IMR-90 (cell line): ENCODE results near the gene PZP.

Source experiments
- BHLHE40 ChIP-seq: fragments of 150-350 bp; IDR thresholded peaks from 2 replicates; pipeline ENCODE4 v1.6.1; 2016; ENCODE audit warnings: mild to moderate bottlenecking, low read depth, low read length
- CEBPB ChIP-seq: IDR thresholded peaks from 2 replicates; pipeline ENCODE4 v1.6.1; 2012; ENCODE audit warnings: low read depth, low read length, improper control_type of control experiment
- CHD1 ChIP-seq: IDR thresholded peaks from 2 replicates; pipeline ENCODE4 v1.6.1; 2012; ENCODE audit warnings: low read depth, low read length, improper control_type of control experiment
- FOS ChIP-seq: fragments of 150-350 bp; IDR thresholded peaks from 2 replicates; pipeline ENCODE4 v1.6.1; 2016; ENCODE audit warnings: low read depth, low read length
- MAFK ChIP-seq: IDR thresholded peaks from 2 replicates; pipeline ENCODE4 v1.6.1; 2012; ENCODE audit warnings: low read depth, low read length, improper control_type of control experiment
- POLR2A ChIP-seq: IDR thresholded peaks from 2 replicates; pipeline ENCODE4 v1.6.1; 2012; ENCODE audit warnings: mild to moderate bottlenecking, low read depth, low read length
- RAD21 ChIP-seq: IDR thresholded peaks from 2 replicates; pipeline ENCODE4 v1.6.1; 2012; ENCODE audit warnings: low read length, improper control_type of control experiment
- SMC3 ChIP-seq: fragments of 150-350 bp; IDR thresholded peaks from 2 replicates; pipeline ENCODE4 v1.6.1; 2016; ENCODE audit warnings: low read depth, mild to moderate bottlenecking, antibody characterized with exemption, low read length, moderate library complexity
- TF ChIP-seq, protein P1 (sequence below): conservative IDR thresholded peaks from 2 replicates; pipeline ENCODE4 v1.5.1; 2012; ENCODE audit warnings: mild to moderate bottlenecking, low read depth, low read length, improper control_type of control experiment
- TF ChIP-seq, protein P2 (sequence below): fragments of 150-350 bp; IDR thresholded peaks from 2 replicates; pipeline ENCODE4 v1.6.1; 2017; ENCODE audit warnings: mild to moderate bottlenecking, antibody characterized with exemption, low read length, low read depth

DNA sequence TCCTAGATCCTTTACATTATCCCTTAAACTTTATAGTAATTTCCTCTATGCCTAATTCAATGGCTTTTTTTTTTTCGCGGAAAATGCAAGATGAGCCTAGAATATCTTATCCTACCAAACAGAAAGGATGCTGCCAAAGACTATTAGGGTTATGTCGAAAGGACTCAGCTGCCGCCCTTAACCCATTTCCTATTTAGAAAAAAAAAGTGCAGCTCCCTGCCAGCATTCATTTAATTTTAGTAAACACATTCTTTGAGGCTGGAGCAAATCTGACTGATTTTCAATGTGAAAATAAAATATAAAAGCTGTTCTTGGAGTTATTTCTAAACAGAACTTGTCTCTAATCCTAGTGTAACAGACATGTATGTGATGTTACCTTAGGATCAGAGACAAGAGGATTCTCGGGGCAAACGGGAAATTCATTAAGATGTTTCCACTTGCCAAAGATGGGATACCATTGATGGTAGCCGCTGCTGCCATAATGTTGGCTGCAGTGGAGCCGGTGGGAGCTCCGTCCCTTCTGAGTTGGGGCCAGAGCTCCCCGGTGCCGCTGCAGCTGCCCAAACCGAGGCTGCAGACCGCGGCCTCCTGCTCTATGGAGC is 84.3 kb downstream of the PZP start:
- TF ChIP-seq BHLHE40: no peak
- TF ChIP-seq, protein P1, sequence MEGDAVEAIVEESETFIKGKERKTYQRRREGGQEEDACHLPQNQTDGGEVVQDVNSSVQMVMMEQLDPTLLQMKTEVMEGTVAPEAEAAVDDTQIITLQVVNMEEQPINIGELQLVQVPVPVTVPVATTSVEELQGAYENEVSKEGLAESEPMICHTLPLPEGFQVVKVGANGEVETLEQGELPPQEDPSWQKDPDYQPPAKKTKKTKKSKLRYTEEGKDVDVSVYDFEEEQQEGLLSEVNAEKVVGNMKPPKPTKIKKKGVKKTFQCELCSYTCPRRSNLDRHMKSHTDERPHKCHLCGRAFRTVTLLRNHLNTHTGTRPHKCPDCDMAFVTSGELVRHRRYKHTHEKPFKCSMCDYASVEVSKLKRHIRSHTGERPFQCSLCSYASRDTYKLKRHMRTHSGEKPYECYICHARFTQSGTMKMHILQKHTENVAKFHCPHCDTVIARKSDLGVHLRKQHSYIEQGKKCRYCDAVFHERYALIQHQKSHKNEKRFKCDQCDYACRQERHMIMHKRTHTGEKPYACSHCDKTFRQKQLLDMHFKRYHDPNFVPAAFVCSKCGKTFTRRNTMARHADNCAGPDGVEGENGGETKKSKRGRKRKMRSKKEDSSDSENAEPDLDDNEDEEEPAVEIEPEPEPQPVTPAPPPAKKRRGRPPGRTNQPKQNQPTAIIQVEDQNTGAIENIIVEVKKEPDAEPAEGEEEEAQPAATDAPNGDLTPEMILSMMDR: no peak
- TF ChIP-seq POLR2A: no peak
- no peak for TF ChIP-seq CHD1
- no peak for TF ChIP-seq MAFK
- TF ChIP-seq CEBPB: no peak
- no peak for TF ChIP-seq RAD21
- TF ChIP-seq, protein P2, sequence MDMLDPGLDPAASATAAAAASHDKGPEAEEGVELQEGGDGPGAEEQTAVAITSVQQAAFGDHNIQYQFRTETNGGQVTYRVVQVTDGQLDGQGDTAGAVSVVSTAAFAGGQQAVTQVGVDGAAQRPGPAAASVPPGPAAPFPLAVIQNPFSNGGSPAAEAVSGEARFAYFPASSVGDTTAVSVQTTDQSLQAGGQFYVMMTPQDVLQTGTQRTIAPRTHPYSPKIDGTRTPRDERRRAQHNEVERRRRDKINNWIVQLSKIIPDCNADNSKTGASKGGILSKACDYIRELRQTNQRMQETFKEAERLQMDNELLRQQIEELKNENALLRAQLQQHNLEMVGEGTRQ: no peak
- TF ChIP-seq SMC3: no peak
- TF ChIP-seq FOS: no peak
